HEK293 (cell line): ENCODE results near the gene NPDC1.
"Not testable (repeated sequence)": the region's sequence is repeated elsewhere in the genome, so short reads cannot be mapped to it uniquely, and the experiment has no call there.

Source experiments
- CTCF ChIA-PET: fragments of 350-600 bp; formaldehyde crosslinking; extraction: SDS; loops from one replicate; lab custom pipeline; 2021; ENCODE audit warnings: antibody characterized with exemption; lab: Yijun Ruan, JAX
- POLR2A ChIA-PET: fragments of 300-600 bp; formaldehyde crosslinking; extraction: SDS; loops from one replicate; lab custom pipeline; 2020; ENCODE audit warnings: antibody characterized with exemption, inconsistent platforms; lab: Yijun Ruan, JAX
- H3K27ac ChIP-seq: fragments of 200-500 bp; sonication (Bioruptor generic); 2 replicates; pipeline ENCODE4 v1.5.1; 2014; ENCODE audit warnings: low read depth, low read length, control low read depth, inconsistent platforms; ENCODE audit errors: extremely low read depth
- H3K36me3 ChIP-seq, 2 experiments: fragments of 200-500 bp in 1 of 2; sonication (Bioruptor generic) in 1 of 2; 1 replicate in 1 of 2; 2 replicates in 1 of 2; pipeline ENCODE4 v1.5.1; 2014 to 2017; ENCODE audit warnings: inconsistent platforms in 2 of 2, low read length in 2 of 2; ENCODE audit not compliant: control insufficient read depth in 2 of 2, insufficient read depth in 1 of 2
- H3K4me1 ChIP-seq: fragments of 200-500 bp; sonication (Bioruptor generic); 2 replicates; pipeline ENCODE4 v1.5.1; 2014; ENCODE audit warnings: mild to moderate bottlenecking, low read length, inconsistent platforms; ENCODE audit not compliant: control insufficient read depth, insufficient read depth
- H3K4me3 ChIP-seq: 2 replicates; pipeline ENCODE4 v1.5.1; 2011; ENCODE audit warnings: low read depth, mild to moderate bottlenecking, control low read depth, low read length, moderate library complexity
- H3K9me3 ChIP-seq: fragments of 200-500 bp; sonication (Bioruptor generic); 2 replicates; pipeline ENCODE4 v1.5.1; 2014; ENCODE audit warnings: low read depth, low read length, inconsistent platforms; ENCODE audit not compliant: control insufficient read depth, insufficient read depth
- ATF2 ChIP-seq: fragments of 450-650 bp; formaldehyde crosslinking; IDR thresholded peaks from 2 replicates; pipeline ENCODE4 v1.5.1; 2016; ENCODE audit warnings: missing biosample characterization, missing genetic modification characterization, low read depth
- HIC1 ChIP-seq: fragments of 450-650 bp; formaldehyde crosslinking; IDR thresholded peaks from 2 replicates; pipeline ENCODE4 v1.5.1; 2016; ENCODE audit warnings: missing biosample characterization, missing genetic modification characterization
- KLF1 ChIP-seq: fragments of 450-650 bp; formaldehyde crosslinking; IDR thresholded peaks from 2 replicates; pipeline ENCODE4 v1.5.1; 2016; ENCODE audit warnings: missing biosample characterization, missing genetic modification characterization
- KLF8 ChIP-seq: fragments of 450-650 bp; formaldehyde crosslinking; IDR thresholded peaks from 2 replicates; pipeline ENCODE4 v1.5.1; 2016; ENCODE audit warnings: missing biosample characterization, missing genetic modification characterization
- SETDB1 ChIP-seq: IDR thresholded peaks from one replicate; pipeline ENCODE4 v1.6.1; 2017; ENCODE audit warnings: mild to moderate bottlenecking, low read length, moderate library complexity, mixed read lengths; ENCODE audit not compliant: insufficient read length
- SP7 ChIP-seq: fragments of 450-650 bp; formaldehyde crosslinking; IDR thresholded peaks from 2 replicates; pipeline ENCODE4 v1.5.1; 2016; ENCODE audit warnings: missing biosample characterization, missing genetic modification characterization
- WT1 ChIP-seq: fragments of 450-650 bp; formaldehyde crosslinking; IDR thresholded peaks from 2 replicates; pipeline ENCODE4 v1.5.1; 2016; ENCODE audit warnings: missing biosample characterization, missing genetic modification characterization
- ZBTB26 ChIP-seq: fragments of 450-650 bp; formaldehyde crosslinking; optimal IDR thresholded peaks from 2 replicates; pipeline ENCODE3; 2016; ENCODE audit warnings: missing biosample characterization, mild to moderate bottlenecking, missing genetic modification characterization
- ZBTB8A ChIP-seq: fragments of 450-650 bp; formaldehyde crosslinking; IDR thresholded peaks from 2 replicates; pipeline ENCODE4 v1.5.1; 2016; ENCODE audit warnings: missing biosample characterization, missing genetic modification characterization
- ZNF2 ChIP-seq: fragments of 450-650 bp; formaldehyde crosslinking; IDR thresholded peaks from 2 replicates; pipeline ENCODE4 v1.5.1; 2016; ENCODE audit warnings: missing biosample characterization, missing genetic modification characterization
- ZNF600 ChIP-seq: fragments of 450-650 bp; formaldehyde crosslinking; IDR thresholded peaks from 2 replicates; pipeline ENCODE4 v1.5.1; 2016; ENCODE audit warnings: missing biosample characterization, missing genetic modification characterization
- ZNF654 ChIP-seq: fragments of 450-650 bp; formaldehyde crosslinking; IDR thresholded peaks from 2 replicates; pipeline ENCODE4 v1.5.1; 2016; ENCODE audit warnings: low read depth, missing biosample characterization, missing genetic modification characterization
- ZNF768 ChIP-seq: fragments of 450-650 bp; formaldehyde crosslinking; IDR thresholded peaks from 2 replicates; pipeline ENCODE4 v1.5.1; 2018; ENCODE audit warnings: missing biosample characterization, mild to moderate bottlenecking, missing genetic modification characterization
- ZSCAN30 ChIP-seq: fragments of 450-650 bp; IDR thresholded peaks from 2 replicates; pipeline ENCODE4 v1.5.1; 2018; ENCODE audit warnings: missing biosample characterization, mild to moderate bottlenecking, missing genetic modification characterization, moderate library complexity
- TF ChIP-seq, protein P1 (sequence below): fragments of 450-650 bp; formaldehyde crosslinking; IDR thresholded peaks from 2 replicates; pipeline ENCODE4 v1.5.1; 2017; ENCODE audit warnings: missing biosample characterization, missing genetic modification characterization
- TF ChIP-seq, protein P2 (sequence below): fragments of 450-650 bp; formaldehyde crosslinking; conservative IDR thresholded peaks from 2 replicates; pipeline ENCODE4 v1.5.1; 2016; ENCODE audit warnings: low read depth, missing biosample characterization, missing genetic modification characterization

The NPDC1 gene

GRCh38 chr9:137006116-137007003 lies 39.6 kb downstream of the NPDC1 start:
- Histone ChIP-seq H3K4me1 (peaks cover 3% of the 10 kb centered on the region; the same call in 1 of the 2 replicates), H3K9me3 (no peaks in the 10 kb centered on the region), H3K27ac (no peak overlapping the region), H3K4me3 (no peak overlapping the region), H3K36me3 (peaks cover 0 to 8% of the 10 kb centered on the region in 2 experiments; a peak in 1 of 3 replicates)
- TF ChIP-seq ZBTB26 (peak; percentile 11), ZNF768 (no peak), HIC1 (tag by site-specific recombination) (0 out of 2 replicates have a peak, but pooled peaks have one; percentile 48)
- TF ChIP-seq, protein P1, sequence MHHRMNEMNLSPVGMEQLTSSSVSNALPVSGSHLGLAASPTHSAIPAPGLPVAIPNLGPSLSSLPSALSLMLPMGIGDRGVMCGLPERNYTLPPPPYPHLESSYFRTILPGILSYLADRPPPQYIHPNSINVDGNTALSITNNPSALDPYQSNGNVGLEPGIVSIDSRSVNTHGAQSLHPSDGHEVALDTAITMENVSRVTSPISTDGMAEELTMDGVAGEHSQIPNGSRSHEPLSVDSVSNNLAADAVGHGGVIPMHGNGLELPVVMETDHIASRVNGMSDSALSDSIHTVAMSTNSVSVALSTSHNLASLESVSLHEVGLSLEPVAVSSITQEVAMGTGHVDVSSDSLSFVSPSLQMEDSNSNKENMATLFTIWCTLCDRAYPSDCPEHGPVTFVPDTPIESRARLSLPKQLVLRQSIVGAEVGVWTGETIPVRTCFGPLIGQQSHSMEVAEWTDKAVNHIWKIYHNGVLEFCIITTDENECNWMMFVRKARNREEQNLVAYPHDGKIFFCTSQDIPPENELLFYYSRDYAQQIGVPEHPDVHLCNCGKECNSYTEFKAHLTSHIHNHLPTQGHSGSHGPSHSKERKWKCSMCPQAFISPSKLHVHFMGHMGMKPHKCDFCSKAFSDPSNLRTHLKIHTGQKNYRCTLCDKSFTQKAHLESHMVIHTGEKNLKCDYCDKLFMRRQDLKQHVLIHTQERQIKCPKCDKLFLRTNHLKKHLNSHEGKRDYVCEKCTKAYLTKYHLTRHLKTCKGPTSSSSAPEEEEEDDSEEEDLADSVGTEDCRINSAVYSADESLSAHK (tag by site-specific recombination): no peak
- TF ChIP-seq, protein P2, sequence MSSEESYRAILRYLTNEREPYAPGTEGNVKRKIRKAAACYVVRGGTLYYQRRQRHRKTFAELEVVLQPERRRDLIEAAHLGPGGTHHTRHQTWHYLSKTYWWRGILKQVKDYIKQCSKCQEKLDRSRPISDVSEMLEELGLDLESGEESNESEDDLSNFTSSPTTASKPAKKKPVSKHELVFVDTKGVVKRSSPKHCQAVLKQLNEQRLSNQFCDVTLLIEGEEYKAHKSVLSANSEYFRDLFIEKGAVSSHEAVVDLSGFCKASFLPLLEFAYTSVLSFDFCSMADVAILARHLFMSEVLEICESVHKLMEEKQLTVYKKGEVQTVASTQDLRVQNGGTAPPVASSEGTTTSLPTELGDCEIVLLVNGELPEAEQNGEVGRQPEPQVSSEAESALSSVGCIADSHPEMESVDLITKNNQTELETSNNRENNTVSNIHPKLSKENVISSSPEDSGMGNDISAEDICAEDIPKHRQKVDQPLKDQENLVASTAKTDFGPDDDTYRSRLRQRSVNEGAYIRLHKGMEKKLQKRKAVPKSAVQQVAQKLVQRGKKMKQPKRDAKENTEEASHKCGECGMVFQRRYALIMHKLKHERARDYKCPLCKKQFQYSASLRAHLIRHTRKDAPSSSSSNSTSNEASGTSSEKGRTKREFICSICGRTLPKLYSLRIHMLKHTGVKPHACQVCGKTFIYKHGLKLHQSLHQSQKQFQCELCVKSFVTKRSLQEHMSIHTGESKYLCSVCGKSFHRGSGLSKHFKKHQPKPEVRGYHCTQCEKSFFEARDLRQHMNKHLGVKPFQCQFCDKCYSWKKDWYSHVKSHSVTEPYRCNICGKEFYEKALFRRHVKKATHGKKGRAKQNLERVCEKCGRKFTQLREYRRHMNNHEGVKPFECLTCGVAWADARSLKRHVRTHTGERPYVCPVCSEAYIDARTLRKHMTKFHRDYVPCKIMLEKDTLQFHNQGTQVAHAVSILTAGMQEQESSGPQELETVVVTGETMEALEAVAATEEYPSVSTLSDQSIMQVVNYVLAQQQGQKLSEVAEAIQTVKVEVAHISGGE: no peak
- CTCF ChIA-PET: interaction anchor here (0.8 to 5.2 kb wide), 4 partner anchors 23 to 214 kb away, joined by 3 to 24 read pairs (median 6); no protein-coding TSS in a partner anchor
- POLR2A ChIA-PET: interaction anchor here (1.3 kb wide), 1 partner anchor 14 kb away, joined by 3 read pairs; no protein-coding TSS in a partner anchor

- H3K27ac ChIP-seq, H3K36me3 ChIP-seq, H3K9me3 ChIP-seq, H3K4me1 ChIP-seq, H3K4me3 ChIP-seq: not testable (repeated sequence)
- ChIA-PET POLR2A (interaction anchor here (4.7 kb wide), 1 partner anchor 12 kb away, joined by 25 read pairs; the partner anchor contains the start of gene PAXX), CTCF (interaction anchor here (0.7 to 5.2 kb wide), 4 partner anchors 12 to 56 kb away, joined by 4 to 38 read pairs (median 14); partner anchors contain the start of genes ABCA2 and PAXX)
- TF ChIP-seq, protein P2: 0 out of 2 replicates have a peak, but pooled peaks have one; percentile 18
- peak; percentile 85 for TF ChIP-seq ZBTB8A
- TF ChIP-seq ATF2 (tag by site-specific recombination): 0 out of 2 replicates have a peak, but pooled peaks have one; percentile 4
- TF ChIP-seq KLF8: peak; percentile 37; the same call in 1 of the 2 replicates
- 0 out of 2 replicates have a peak, but pooled peaks have one; percentile 46 for TF ChIP-seq ZNF600
- TF ChIP-seq ZNF2 (tag by site-specific recombination): peak; percentile 41; the same call in 1 of the 2 replicates
- TF ChIP-seq ZSCAN30 (tag by site-specific recombination): 0 out of 2 replicates have a peak, but pooled peaks have one; percentile 16
- TF ChIP-seq KLF1: peak; percentile 89
- TF ChIP-seq WT1 (tag by site-specific recombination): peak; percentile 42; the same call in 1 of the 2 replicates
- TF ChIP-seq SP7: 0 out of 2 replicates have a peak, but pooled peaks have one; percentile 15
- TF ChIP-seq ZNF654 (tag by site-specific recombination): peak; percentile 31
- TF ChIP-seq SETDB1: peak; percentile 54
Observed at GRCh38 chr9:137004285-137004684, 41.7 kb downstream of the NPDC1 start.
